Sigmoid colon (tissue), 4 donors: ENCODE results near the gene WASF3.
"Not testable (repeated sequence)": the region's sequence is repeated elsewhere in the genome, so short reads cannot be mapped to it uniquely, and the experiment has no call there.

Experiments
- CTCF ChIP-seq, 4 experiments: fragments of 450-650 bp in 3 of 4; fragments of 200-600 bp in 1 of 4; IDR thresholded peaks; one replicate each; pipeline ENCODE4 v1.5.1; 2016 to 2019; ENCODE audit warnings: antibody characterized with exemption in 4 of 4, mild to moderate bottlenecking in 3 of 4, moderate library complexity in 2 of 4
- EP300 ChIP-seq, 4 donors: sonication (generic); formaldehyde crosslinking; IDR thresholded peaks; one replicate each; pipeline ENCODE4 v1.6.1; 2017; ENCODE audit warnings: antibody characterized with exemption in 4 of 4
- POLR2A ChIP-seq, 2 donors: fragments of 450-650 bp; IDR thresholded peaks; one replicate each; pipeline ENCODE4 v1.6.1; 2016; ENCODE audit warnings: antibody characterized with exemption in 2 of 2, mild to moderate bottlenecking in 2 of 2, moderate library complexity in 2 of 2
- POLR2AphosphoS5 ChIP-seq, 4 donors: sonication (generic); formaldehyde crosslinking; IDR thresholded peaks; one replicate each; pipeline ENCODE4 v1.6.1; 2017; ENCODE audit warnings: antibody characterized with exemption in 4 of 4

GRCh38 chr13:26636073-26636472, 78.6 kb downstream of the WASF3 start:
- TF ChIP-seq POLR2A, EP300, POLR2AphosphoS5, CTCF (IDR thresholded peaks at IDR 0.05): not testable (repeated sequence)
